ENCODE results near the gene CSKMT. TPM values are rescaled to one million over a fixed set of nuclear protein-coding genes. Genes with fewer than 3 reads are reported as not detected.

CSKMT gene
- total and polyA plus RNA-seq, 10 of the 15 experiments (the other 5 are each of a cell fraction or from before 2014, with no cell fraction given): 7.0 to 213 (median 21.6) TPM

GRCh38 chr11:62645946-62646824 is 18.9 kb upstream of the CSKMT start, which contains the start of gene GANAB (continued):
- TF ChIP-seq, protein P1, sequence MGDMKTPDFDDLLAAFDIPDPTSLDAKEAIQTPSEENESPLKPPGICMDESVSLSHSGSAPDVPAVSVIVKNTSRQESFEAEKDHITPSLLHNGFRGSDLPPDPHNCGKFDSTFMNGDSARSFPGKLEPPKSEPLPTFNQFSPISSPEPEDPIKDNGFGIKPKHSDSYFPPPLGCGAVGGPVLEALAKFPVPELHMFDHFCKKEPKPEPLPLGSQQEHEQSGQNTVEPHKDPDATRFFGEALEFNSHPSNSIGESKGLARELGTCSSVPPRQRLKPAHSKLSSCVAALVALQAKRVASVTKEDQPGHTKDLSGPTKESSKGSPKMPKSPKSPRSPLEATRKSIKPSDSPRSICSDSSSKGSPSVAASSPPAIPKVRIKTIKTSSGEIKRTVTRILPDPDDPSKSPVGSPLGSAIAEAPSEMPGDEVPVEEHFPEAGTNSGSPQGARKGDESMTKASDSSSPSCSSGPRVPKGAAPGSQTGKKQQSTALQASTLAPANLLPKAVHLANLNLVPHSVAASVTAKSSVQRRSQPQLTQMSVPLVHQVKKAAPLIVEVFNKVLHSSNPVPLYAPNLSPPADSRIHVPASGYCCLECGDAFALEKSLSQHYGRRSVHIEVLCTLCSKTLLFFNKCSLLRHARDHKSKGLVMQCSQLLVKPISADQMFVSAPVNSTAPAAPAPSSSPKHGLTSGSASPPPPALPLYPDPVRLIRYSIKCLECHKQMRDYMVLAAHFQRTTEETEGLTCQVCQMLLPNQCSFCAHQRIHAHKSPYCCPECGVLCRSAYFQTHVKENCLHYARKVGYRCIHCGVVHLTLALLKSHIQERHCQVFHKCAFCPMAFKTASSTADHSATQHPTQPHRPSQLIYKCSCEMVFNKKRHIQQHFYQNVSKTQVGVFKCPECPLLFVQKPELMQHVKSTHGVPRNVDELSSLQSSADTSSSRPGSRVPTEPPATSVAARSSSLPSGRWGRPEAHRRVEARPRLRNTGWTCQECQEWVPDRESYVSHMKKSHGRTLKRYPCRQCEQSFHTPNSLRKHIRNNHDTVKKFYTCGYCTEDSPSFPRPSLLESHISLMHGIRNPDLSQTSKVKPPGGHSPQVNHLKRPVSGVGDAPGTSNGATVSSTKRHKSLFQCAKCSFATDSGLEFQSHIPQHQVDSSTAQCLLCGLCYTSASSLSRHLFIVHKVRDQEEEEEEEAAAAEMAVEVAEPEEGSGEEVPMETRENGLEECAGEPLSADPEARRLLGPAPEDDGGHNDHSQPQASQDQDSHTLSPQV (IDR thresholded peaks at IDR 0.05): no peak
- TF ChIP-seq CHD1 (IDR thresholded peaks at IDR 0.05; ENCODE audit: low read depth, low read length): 0 out of 2 replicates have a peak, but pooled peaks have one; percentile 51
- TF ChIP-seq TCF3 (IDR thresholded peaks at IDR 0.05; ENCODE audit: borderline replicate concordance, insufficient read depth, low read depth, low read length): no peak
- TF ChIP-seq SUPT20H (IDR thresholded peaks at IDR 0.05; ENCODE audit: borderline replicate concordance, control insufficient read depth, low read depth, low read length): no peak
- peak; percentile 85 for TF ChIP-seq CHD2 (IDR thresholded peaks at IDR 0.05; ENCODE audit: borderline replicate concordance, low read depth, low read length)
- TF ChIP-seq, protein P2, sequence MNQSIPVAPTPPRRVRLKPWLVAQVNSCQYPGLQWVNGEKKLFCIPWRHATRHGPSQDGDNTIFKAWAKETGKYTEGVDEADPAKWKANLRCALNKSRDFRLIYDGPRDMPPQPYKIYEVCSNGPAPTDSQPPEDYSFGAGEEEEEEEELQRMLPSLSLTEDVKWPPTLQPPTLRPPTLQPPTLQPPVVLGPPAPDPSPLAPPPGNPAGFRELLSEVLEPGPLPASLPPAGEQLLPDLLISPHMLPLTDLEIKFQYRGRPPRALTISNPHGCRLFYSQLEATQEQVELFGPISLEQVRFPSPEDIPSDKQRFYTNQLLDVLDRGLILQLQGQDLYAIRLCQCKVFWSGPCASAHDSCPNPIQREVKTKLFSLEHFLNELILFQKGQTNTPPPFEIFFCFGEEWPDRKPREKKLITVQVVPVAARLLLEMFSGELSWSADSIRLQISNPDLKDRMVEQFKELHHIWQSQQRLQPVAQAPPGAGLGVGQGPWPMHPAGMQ (IDR thresholded peaks at IDR 0.05; ENCODE audit: borderline replicate concordance): no peak
- TF ChIP-seq SPI1 (IDR thresholded peaks at IDR 0.05; ENCODE audit: borderline replicate concordance, insufficient read depth, low read depth, low read length): no peak
- no peak for TF ChIP-seq ETV6 (conservative IDR thresholded peaks at IDR 0.05 in 1 of 2, IDR thresholded peaks at IDR 0.05 in 1 of 2; ENCODE audit: borderline replicate concordance in 1 of 2, low read depth in 1 of 2)
- peak; percentile 97 for TF ChIP-seq NR2F1 (conservative IDR thresholded peaks at IDR 0.05)
- TF ChIP-seq CHD4 (IDR thresholded peaks at IDR 0.05): no peak
- TF ChIP-seq YBX1 (IDR thresholded peaks at IDR 0.05): no peak
- peak; percentile 79 for TF ChIP-seq SMAD5 (IDR thresholded peaks at IDR 0.05; ENCODE audit: low read depth)
- TF ChIP-seq ELK1 (IDR thresholded peaks at IDR 0.05; ENCODE audit: low read depth, low read length): 0 out of 2 replicates have a peak, but pooled peaks have one; percentile 43
- TF ChIP-seq, protein P3, sequence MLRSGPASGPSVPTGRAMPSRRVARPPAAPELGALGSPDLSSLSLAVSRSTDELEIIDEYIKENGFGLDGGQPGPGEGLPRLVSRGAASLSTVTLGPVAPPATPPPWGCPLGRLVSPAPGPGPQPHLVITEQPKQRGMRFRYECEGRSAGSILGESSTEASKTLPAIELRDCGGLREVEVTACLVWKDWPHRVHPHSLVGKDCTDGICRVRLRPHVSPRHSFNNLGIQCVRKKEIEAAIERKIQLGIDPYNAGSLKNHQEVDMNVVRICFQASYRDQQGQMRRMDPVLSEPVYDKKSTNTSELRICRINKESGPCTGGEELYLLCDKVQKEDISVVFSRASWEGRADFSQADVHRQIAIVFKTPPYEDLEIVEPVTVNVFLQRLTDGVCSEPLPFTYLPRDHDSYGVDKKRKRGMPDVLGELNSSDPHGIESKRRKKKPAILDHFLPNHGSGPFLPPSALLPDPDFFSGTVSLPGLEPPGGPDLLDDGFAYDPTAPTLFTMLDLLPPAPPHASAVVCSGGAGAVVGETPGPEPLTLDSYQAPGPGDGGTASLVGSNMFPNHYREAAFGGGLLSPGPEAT (IDR thresholded peaks at IDR 0.05; ENCODE audit: low read depth): peak; percentile 84
- TF ChIP-seq NFXL1 (IDR thresholded peaks at IDR 0.05; ENCODE audit: borderline replicate concordance): no peak
- peak; percentile 72 for TF ChIP-seq E2F4 (IDR thresholded peaks at IDR 0.05; ENCODE audit: low read depth, low read length)
- TF ChIP-seq EGR1 (IDR thresholded peaks at IDR 0.05; ENCODE audit: borderline replicate concordance in 1 of 2, low read depth in 2 of 2, low read length in 2 of 2): peak in 1 of 2 experiments; percentile 93; a peak in 2 of 3 replicates
- TF ChIP-seq ASH2L (IDR thresholded peaks at IDR 0.05; ENCODE audit: borderline replicate concordance, low read depth): peak; percentile 79; the same call in 1 of the 2 replicates
- TF ChIP-seq HDAC2 (IDR thresholded peaks at IDR 0.05): no peak
